ENCODE data around the gene SASS6. TPM values are rescaled to one million over a fixed set of nuclear protein-coding genes. Genes with fewer than 3 reads are reported as not detected.

Gene SASS6, protein sequence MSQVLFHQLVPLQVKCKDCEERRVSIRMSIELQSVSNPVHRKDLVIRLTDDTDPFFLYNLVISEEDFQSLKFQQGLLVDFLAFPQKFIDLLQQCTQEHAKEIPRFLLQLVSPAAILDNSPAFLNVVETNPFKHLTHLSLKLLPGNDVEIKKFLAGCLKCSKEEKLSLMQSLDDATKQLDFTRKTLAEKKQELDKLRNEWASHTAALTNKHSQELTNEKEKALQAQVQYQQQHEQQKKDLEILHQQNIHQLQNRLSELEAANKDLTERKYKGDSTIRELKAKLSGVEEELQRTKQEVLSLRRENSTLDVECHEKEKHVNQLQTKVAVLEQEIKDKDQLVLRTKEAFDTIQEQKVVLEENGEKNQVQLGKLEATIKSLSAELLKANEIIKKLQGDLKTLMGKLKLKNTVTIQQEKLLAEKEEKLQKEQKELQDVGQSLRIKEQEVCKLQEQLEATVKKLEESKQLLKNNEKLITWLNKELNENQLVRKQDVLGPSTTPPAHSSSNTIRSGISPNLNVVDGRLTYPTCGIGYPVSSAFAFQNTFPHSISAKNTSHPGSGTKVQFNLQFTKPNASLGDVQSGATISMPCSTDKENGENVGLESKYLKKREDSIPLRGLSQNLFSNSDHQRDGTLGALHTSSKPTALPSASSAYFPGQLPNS
- 10.2 TPM for polyA plus RNA-seq (2012; ENCODE audit: insufficient read depth, insufficient read length)

DNA sequence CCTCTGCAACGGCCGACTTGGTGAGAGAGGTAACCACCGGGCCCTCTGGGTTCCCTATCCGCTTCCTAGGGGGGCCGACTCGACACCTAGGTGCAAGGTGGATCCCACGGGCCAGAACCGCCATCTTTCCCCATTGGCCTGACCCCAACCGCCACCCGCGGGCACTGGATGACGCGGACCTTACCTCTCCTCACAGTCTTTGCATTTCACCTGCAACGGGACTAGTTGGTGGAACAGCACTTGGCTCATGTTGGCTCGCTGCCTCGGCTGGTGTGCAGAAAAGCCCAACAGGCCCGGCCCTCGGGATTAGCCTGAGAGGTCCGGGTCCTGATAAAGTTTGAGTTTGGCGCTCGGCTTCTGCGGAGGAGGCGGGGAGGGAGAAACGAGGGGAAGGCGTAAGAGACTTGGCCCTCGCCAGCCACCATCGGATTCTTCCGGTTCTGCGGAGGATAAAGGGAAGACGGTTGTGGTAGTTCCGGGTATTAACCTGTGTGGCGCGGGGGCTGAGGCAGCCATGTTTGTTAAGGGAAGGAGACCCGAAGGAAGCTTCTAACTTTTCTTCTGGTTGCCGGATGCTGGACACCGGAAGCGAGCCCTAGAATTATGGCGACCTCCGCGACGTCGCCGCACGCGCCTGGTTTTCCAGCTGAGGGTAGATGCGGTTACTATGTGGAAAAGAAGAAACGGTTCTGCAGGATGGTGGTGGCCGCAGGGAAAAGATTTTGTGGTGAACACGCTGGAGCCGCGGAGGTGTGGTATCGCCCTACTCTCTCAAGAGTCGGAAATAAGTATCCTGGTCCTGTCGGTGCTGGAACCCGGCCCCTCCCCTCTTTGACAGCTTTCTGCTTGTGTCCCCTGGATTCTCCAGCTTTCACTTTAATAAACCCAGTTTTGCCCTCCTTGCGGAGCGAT is at the start of gene SASS6, which contains the start of gene TRMT13:
Gene SASS6, minus strand, starts transcription at position 365 of the 912 bp plus-strand sequence. Its CDS starts 116 bp downstream, at position 249.
Gene TRMT13, plus strand, starts transcription at position 598 of the 912 bp plus-strand sequence. Its CDS starts 6 bp downstream, at position 604.
- peak; percentile 97 for DNase-seq (ENCODE audit: low read depth, low spot score)

DNA sequence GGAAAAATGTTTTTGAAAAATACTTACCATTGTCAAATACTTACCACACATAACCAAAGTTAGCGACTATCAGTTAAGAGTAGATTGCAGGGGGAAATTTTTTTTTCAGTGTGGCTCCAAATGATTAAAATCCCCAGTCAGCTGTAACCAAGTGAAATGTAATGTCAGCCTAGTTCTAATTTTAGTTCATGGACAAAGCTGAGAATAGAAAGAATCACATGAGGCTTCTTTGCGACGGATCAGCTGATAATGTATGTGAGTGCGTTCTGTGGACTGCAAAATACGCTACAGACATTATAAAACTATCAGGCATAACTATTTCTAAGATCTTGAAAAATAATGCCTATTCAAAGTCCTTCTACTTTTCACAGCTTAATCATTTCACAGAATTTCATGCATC is 45.4 kb upstream of the SASS6 start, which contains the start of gene LRRC39:
Gene LRRC39, minus strand, starts transcription at position 166 of the 400 bp plus-strand sequence. CDS start 9,740 bp downstream, outside the sequence.
- no peak within 1 kb of the TSS for H3K4me3 ChIP-seq (ENCODE audit: low read length)
- DNase-seq (ENCODE audit: low read depth, low spot score): no peak

More for the DNA sequence above, at the start of gene SASS6, which contains the start of gene TRMT13:
- H3K4me3 ChIP-seq (ENCODE audit: low read length): peak within 1 kb of the TSS; percentile 98

DNA sequence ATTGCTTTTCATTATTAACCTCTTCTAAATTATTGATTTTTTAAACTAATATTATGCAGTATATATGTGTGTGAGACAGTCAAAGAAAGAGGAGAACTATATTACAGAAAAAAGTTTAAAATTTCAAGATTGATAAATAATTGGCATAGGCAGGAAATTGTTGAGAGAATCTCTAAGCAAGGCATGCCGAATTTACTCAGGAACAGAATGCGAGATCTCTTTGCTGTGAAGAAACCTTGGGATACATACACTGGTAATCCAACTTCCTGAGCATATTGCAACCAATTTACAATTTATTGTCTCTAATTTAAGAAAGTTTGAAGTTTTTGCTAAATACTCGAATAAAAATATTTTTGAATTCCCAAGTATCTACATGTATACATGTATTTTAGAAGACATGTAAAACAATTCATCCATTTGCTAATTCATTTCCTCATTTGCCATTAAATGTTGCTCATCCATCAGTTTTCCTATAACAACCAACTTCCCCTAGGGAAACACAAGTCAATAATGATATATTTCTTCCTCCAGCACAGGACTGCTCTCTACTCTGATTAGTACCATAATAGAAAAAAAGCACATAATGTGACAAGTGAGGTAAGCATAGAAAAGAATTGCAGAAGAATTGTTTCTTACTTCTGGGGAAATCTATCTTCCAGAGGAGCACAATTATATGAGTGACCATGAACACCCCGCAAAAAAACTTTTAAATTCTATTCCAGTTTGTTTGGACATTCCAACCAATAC is 44.7 kb upstream of the SASS6 start:
- no peak overlapping the region for H3K4me3 ChIP-seq (ENCODE audit: low read length)
- no peak for DNase-seq (ENCODE audit: low read depth, low spot score)

DNA sequence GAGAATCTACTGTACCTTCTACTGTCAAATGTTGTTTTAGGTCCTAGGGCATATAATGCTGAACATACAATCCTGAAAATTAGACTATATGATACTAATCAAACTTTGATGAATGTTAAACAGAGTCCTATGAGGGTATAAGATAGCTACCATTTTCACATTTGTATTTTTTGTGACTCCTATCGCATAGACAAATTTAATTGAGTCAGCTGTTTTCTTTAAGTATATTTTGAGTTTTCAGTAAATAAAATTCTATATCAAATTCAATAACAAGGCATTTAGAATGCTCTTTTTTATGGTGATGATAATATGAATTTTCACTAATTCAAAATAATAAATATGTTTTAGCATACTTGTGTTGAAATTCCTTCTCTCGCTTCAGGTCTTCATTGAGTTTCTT is 35.3 kb upstream of the SASS6 start:
- H3K4me3 ChIP-seq (ENCODE audit: low read length): no peak overlapping the region
- DNase-seq (ENCODE audit: low read depth, low spot score): no peak

DNA sequence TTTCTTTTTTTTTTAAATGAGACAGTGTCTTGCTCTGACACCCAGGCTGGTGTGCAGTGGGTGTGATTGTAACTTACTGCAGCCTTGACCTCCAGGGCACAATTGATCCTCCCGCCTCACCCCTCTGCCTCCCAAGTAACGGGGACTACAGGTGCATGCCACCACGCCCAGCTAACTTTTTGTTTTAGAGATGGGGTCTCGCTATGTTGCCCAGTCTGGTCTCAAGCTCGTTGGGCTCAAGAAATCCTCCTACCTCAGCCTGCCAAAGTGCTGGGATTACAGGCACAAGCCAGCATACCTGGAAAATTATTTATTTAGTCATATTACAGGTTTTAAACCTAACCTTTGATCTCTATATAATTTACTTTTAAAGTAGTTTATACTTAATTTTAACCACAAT is 32.0 kb upstream of the SASS6 start:
- DNase-seq (ENCODE audit: low read depth, low spot score): no peak
- no peak overlapping the region for H3K4me3 ChIP-seq (ENCODE audit: low read length)

DNA sequence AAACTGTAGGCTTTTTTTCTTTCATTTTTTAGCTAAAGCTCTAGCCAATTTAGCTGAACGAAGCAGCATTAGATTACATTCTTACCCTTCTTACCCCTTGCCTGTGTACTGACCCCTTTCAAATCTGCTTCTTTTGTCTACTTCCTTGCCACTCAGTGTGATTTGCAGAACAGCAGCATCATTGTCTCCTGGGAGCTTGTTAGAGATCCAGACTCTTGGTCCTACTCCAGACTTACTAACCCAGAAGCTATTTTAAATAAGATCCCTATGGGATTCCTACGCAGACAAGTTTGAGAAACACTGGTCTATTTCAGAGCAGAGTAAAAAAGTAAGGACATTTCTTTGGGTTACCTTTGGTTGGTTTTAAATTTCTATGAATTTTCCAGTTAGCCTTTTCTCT is 31.5 kb upstream of the SASS6 start:
- DNase-seq (ENCODE audit: low read depth, low spot score): no peak
- H3K4me3 ChIP-seq (ENCODE audit: low read length): no peak overlapping the region

DNA sequence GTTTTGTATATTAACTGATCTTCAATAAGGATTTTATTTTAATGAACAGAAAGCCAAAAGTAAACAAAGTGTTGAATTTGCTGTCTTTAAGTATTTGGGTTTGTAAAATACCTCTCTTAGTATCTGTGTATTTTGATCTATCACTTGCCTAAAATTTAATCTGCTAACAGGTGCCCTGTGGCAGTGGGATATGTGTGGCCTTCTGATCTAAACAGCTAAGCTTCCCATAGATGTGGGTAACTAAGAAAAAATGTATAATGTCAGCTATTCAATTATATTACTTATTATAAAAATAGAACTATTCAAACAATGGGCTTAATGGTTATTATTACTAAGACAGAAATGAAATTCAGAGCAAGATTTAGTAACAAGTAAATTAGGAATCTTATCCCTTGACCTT is 30.2 kb upstream of the SASS6 start:
- DNase-seq (ENCODE audit: low read depth, low spot score): no peak
- H3K4me3 ChIP-seq (ENCODE audit: low read length): no peak overlapping the region

DNA sequence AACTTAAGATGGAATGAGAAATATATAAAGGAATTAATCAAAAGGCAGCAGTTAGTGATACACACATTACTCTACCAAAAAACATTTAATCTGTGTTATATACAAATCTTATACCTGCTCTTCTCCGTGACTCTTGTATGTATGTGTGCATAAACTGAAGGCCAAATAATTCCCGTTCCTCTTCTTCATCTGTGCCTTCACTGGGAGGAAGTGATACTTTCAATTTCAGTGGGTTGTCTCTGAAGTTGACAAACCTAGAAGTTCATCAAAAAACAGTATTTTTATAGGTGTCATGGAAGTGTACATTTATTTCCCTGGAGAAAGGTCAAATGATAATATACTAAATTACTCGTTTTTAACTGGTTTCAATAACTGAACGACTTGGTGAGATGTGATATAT is 19.5 kb upstream of the SASS6 start:
- no peak for DNase-seq (ENCODE audit: low read depth, low spot score)
- H3K4me3 ChIP-seq (ENCODE audit: low read length): no peak overlapping the region

DNA sequence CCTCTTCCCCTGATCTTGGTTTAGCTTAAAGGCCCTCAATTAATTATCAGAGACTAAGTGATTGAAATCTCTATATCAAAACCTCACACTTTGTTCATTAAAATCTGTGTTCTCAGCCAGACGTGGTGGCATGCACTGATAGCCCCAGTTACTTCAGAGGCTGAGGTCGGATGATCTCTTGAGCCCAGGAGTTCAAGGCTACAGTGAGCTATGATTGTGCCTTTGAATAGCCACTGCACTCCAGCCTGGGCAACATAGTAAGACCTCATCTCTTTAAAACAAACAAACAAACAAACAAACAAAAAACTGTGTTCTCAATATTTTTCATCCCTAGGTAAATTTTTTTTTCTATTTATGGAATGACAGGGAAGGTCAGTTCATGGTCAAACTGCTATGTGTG is 18.9 kb upstream of the SASS6 start:
- H3K4me3 ChIP-seq (ENCODE audit: low read length): no peak overlapping the region
- no peak for DNase-seq (ENCODE audit: low read depth, low spot score)

DNA sequence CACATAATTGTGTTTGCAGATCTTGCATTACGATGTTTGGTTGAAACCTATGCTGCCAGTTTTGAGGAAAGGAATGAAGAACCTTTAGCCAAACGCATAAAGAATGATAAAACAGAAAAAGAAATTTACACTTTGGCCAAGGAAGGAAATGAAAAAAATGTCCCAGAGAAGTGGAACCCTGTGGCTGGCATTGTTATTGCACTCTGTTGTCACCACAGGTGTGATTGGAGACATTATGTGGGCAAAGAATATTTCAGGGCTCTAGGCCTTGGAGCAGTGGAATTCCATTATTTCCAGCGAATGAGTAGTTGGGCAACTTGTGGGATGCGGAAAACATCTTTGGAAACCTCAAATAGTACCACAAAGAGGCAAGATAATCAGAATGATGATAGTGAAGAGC is 15.1 kb upstream of the SASS6 start:
- H3K4me3 ChIP-seq (ENCODE audit: low read length): no peak overlapping the region
- no peak for DNase-seq (ENCODE audit: low read depth, low spot score)

DNA sequence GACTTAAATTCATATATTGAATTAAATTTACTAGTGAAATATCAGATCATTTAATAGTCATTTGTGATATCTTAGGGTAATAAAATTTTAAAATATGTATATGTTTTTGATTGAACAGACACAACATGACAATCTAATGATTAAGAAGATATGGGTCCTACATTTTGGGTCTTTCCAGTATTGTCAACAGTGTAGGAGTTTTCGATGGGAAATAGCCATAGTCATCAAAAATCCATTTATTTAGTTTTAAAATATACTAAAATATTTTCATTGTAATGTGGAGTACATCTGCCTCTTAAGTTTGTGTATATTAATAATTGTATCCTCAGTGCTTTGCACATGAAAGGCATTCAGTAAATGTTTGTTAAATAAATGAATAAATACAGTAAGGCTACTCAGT is 14.2 kb upstream of the SASS6 start:
- no peak for DNase-seq (ENCODE audit: low read depth, low spot score)
- no peak overlapping the region for H3K4me3 ChIP-seq (ENCODE audit: low read length)

DNA sequence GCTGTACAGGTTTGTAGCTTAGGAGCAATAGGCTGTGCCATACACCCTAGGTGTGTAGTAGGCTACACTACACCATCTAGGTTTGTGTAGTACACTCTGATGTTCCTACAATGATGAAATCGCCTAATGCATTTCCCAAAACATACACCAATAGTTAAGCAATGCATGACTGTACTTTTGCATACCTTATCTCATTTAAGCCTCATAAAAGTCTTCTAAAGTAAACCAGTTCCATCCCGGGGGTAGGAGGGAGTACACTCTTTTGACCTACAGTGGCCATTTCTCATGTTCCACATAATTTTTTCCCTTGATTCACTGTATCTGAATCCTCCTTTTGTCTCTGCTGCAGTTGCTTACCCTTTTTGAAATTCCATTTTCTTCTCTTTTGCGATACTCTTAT is 12.4 kb upstream of the SASS6 start:
- DNase-seq (ENCODE audit: low read depth, low spot score): no peak
- H3K4me3 ChIP-seq (ENCODE audit: low read length): no peak overlapping the region

DNA sequence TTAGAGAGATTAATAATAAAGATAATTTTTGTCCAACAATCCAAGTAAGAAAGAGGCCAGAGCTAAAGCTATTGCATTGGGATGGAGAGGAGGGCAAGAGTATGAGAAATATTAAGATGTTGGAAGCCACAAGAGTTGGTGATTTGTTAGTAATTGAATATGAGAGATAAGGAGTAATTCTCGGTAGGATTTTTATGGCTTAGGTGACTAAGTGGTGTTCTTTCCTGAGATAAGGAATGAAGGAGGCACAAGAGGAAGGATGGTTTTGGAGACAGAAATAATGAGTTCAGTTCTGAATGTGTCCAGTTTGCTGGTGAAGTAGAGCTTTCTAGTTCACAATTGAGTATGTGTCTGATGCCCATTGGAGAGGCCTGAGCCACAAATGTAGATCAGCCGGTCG is 9.6 kb upstream of the SASS6 start:
- no peak for DNase-seq (ENCODE audit: low read depth, low spot score)
- H3K4me3 ChIP-seq (ENCODE audit: low read length): no peak overlapping the region

DNA sequence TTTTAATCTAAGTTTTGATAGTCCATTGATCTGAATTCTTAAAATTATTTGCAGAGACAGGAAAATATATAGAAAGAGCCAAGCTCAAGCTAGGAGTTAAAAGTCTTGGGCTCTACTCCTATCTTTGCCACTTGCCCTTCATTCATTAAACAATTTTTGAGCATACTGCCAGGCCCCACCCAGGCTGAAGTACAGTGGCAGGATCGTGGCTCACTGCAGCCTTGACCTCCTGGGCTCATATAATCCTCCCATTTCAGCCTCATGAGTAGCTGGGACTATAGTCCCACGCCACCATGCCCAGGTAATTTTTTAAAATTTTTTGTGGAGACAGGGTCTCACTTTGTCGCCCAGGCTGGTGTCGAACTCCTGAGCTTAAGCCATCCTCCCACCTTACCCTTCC is 8.5 kb upstream of the SASS6 start:
- no peak for DNase-seq (ENCODE audit: low read depth, low spot score)
- no peak overlapping the region for H3K4me3 ChIP-seq (ENCODE audit: low read length)

DNA sequence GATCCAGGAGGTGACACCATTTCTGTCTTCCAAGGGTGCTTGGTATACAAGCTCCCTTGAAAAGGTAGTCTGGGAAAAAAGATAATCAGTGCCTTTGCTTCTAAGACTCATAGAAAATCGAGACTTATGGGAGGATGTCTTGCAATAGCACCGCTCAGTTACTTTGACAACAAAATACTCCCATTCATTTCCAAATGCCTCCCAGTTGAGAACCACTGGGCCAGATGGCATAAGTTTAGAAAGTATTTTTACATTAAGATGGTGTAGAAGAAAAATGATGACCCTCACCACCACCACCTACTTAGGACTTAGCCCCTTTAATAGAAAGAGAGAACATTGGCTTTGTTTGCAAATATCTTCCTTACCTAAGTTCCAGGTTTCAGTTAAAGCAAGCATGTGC is 4.9 kb upstream of the SASS6 start:
- H3K4me3 ChIP-seq (ENCODE audit: low read length): no peak overlapping the region

DNA sequence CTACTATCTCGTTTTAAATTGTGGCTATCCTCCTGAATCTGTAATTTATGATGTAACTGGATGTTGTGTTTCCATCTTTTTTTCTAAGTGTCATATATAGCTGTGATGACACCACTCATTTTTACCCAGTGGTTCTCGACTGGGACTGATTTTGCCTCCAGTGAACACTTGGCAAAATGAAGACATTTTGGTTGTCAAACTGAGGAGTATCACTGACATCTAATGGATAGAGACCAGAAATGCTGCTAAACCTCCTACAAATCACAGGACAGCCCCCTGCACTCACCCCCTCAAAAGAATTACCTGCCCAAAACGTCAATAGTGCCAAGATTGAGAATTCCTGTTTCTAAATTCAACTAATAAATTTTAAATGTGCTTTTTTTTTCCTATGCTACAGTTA is 2.1 kb upstream of the SASS6 start:
- no peak overlapping the region for H3K4me3 ChIP-seq (ENCODE audit: low read length)
- DNase-seq (ENCODE audit: low read depth, low spot score): peak; percentile 4

More for the DNA sequence above, 4.9 kb upstream of the SASS6 start:
- DNase-seq (ENCODE audit: low read depth, low spot score): no peak

DNA sequence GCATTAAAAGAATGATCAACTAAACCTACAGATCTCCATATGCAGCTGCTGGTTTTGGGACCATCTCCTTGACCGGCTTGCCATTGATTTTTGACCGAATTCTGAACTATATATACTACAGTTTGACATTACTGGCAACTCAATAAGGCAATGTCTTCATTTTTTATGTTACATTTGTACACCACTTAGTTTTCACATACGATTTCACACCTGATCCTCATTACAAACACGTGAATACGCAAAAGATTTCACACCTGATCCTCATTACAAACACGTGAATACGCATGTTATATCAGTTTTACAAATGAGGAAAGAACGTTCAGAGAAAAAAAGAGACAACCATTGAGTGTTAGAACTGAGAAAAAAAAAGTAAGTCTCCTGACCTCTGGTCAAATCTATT is 1.1 kb downstream of the SASS6 start:
- peak overlapping the region; percentile 98 for H3K4me3 ChIP-seq (ENCODE audit: low read length)

DNA sequence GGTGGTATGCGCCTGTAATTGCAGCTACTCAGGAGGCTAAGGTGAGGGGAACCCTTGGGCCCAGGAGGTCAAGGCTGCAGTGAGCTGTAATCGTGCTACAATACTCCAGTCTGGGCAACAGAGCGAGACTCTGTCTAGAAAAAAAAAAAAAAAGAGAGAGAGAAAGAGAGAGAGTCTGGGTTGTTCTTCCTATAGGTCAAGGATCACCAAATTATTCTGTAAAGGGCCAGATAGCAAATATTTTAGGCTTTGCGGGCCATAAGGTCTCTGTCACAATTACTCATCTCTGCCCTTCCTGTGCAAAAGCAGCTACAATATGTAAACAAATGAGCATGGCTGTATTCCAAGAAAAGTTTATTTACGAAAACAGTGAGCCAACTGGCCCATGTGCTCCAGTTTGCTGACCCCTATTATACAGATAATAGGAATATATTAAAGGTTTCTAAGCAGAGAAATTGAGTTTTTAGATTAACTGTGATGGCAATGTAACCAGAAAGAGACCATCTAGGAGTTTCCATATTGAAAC is 2.1 kb downstream of the SASS6 start:
- no peak overlapping the region for H3K4me3 ChIP-seq (ENCODE audit: low read length)
- DNase-seq (ENCODE audit: low read depth, low spot score): no peak

More for the DNA sequence above, 1.1 kb downstream of the SASS6 start:
- no peak for DNase-seq (ENCODE audit: low read depth, low spot score)
